AG04450 (cell line): ENCODE results near the gene FKBP1A. TPM values are rescaled to one million over a fixed set of nuclear protein-coding genes. Genes with fewer than 3 reads are reported as not detected.

Experiments used
- CTCF ChIA-PET: fragments of 300-600, 350-600 bp; formaldehyde crosslinking; extraction: SDS; loops from one replicate; lab custom pipeline; 2022; ENCODE audit warnings: antibody characterized with exemption, inconsistent platforms; lab: Charles Lee
- POLR2A ChIA-PET: fragments of 350-600 bp; formaldehyde crosslinking; extraction: SDS; loops from one replicate; lab custom pipeline; 2021; ENCODE audit warnings: antibody characterized with exemption, inconsistent platforms; lab: Yijun Ruan, JAX
- DNase-seq: peaks from one replicate; pipeline ENCODE4 v3.0.0-alpha.2; 2011; ENCODE audit warnings: low read depth, low spot score
- H3K27ac ChIP-seq: one replicate; pipeline ENCODE4 v1.5.1; 2012; ENCODE audit warnings: low read depth, low read length, control low read depth
- H3K27me3 ChIP-seq: one replicate; pipeline ENCODE4 v1.6.0; 2012; ENCODE audit warnings: low read length; ENCODE audit not compliant: control insufficient read depth, insufficient read depth
- H3K4me3 ChIP-seq: 2 replicates; pipeline ENCODE4 v1.5.1; 2011; ENCODE audit warnings: mild to moderate bottlenecking, low read depth, low read length, control low read depth
- H3K9me3 ChIP-seq: 2 replicates; pipeline ENCODE4 v1.5.1; 2012; ENCODE audit warnings: low read length; ENCODE audit not compliant: control insufficient read depth, insufficient read depth
- polyA plus RNA-seq: library from polyadenylated mRNA; depleted of rRNA; stranded (reverse); fragments of >200 nt; gene quantifications from 2 replicates; pipeline ENCODE4 v1.2.3, GENCODE V29; 2011
- TF ChIP-seq, protein P1 (sequence below): IDR thresholded peaks from 2 replicates; pipeline ENCODE4 v1.5.1; 2011; ENCODE audit warnings: low read depth, low read length, control low read depth, inconsistent platforms

The FKBP1A gene
- polyA plus RNA-seq, 1 experiment, result 579 TPM

DNA sequence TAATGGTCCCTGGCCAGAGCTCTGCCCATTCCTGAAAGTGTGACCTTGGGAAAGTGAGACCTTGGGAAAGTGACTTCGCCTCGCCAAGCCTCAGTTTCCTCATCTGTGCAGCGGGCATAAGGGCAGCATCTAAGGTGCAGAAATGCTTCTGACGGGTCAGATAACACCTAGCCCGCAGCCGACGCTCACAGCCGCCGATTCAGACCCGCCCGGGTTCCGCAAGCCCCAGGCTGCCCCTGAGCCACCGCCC, 486 bp downstream of the FKBP1A start:
- H3K27ac ChIP-seq, result no peak overlapping the region
- peaks cover 6% of the 10 kb centered on the region; the same call in 1 of the 2 replicates for H3K9me3 ChIP-seq
- POLR2A ChIA-PET, result interaction anchor here (1.1 to 1.7 kb wide), 4 partner anchors 10 to 80 kb away, joined by 4 to 9 read pairs (median 6); no protein-coding TSS in a partner anchor
- CTCF ChIA-PET, result interaction anchor here (0.8 kb wide), 1 partner anchor 79 kb away, joined by 3 read pairs; no protein-coding TSS in a partner anchor
- TF ChIP-seq, protein P1, sequence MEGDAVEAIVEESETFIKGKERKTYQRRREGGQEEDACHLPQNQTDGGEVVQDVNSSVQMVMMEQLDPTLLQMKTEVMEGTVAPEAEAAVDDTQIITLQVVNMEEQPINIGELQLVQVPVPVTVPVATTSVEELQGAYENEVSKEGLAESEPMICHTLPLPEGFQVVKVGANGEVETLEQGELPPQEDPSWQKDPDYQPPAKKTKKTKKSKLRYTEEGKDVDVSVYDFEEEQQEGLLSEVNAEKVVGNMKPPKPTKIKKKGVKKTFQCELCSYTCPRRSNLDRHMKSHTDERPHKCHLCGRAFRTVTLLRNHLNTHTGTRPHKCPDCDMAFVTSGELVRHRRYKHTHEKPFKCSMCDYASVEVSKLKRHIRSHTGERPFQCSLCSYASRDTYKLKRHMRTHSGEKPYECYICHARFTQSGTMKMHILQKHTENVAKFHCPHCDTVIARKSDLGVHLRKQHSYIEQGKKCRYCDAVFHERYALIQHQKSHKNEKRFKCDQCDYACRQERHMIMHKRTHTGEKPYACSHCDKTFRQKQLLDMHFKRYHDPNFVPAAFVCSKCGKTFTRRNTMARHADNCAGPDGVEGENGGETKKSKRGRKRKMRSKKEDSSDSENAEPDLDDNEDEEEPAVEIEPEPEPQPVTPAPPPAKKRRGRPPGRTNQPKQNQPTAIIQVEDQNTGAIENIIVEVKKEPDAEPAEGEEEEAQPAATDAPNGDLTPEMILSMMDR, result no peak
- no peaks in the 10 kb centered on the region for H3K27me3 ChIP-seq
- H3K4me3 ChIP-seq, result peak overlapping the region; percentile 88
- no peak for DNase-seq

DNA sequence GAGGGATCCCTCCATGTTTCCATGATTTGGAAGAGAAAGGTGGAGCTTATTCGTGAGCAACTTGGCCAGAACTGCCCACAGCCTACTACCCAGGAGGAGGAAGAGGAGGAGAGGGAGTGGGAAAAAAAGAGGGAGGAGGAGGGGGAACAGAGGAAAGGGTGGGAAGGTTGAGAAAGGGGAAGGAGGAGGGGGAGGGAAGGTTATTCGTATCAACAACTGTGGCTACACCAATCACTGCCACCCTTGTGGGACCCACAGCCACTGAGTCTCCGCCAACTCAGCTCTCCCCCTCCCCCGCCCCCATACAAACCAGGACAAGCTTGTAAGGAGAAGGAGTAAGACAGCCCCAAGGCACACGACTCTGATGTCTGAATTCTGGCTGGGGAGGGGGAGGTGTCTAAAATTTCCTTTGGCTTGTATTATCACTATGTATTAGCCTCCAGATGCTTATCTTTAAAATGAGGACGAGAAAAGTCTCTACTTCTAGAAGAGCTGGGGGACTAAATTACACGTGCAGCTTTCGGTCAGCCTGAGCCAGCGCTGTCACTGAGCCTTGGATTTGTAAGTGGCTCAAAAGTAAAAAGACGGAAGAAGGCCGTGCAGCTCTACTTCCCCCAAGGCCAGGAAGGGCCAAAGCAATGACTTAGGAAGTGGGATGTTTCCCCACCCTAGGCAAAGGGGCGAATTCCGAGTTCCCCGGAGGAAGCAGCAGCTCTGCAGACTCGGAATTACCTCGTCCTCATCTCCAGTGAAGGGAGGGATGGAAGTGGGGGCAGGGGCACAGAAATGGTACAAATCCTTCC, 1.0 kb downstream of the FKBP1A start:
- H3K4me3 ChIP-seq, result peak overlapping the region; percentile 88
- DNase-seq, result no peak
- no peak overlapping the region for H3K27ac ChIP-seq
- POLR2A ChIA-PET, result interaction anchor here (0.7 to 1.7 kb wide), 5 partner anchors 9 to 137 kb away, joined by 4 to 9 read pairs (median 6); no protein-coding TSS in a partner anchor
- TF ChIP-seq, protein P1, result no peak
- CTCF ChIA-PET, result interaction anchor here (0.8 to 1.4 kb wide), 2 partner anchors 79 to 112 kb away, joined by 3 read pairs; no protein-coding TSS in a partner anchor
- H3K9me3 ChIP-seq, result peaks cover 3% of the 10 kb centered on the region; the same call in 1 of the 2 replicates
- no peaks in the 10 kb centered on the region for H3K27me3 ChIP-seq

DNA sequence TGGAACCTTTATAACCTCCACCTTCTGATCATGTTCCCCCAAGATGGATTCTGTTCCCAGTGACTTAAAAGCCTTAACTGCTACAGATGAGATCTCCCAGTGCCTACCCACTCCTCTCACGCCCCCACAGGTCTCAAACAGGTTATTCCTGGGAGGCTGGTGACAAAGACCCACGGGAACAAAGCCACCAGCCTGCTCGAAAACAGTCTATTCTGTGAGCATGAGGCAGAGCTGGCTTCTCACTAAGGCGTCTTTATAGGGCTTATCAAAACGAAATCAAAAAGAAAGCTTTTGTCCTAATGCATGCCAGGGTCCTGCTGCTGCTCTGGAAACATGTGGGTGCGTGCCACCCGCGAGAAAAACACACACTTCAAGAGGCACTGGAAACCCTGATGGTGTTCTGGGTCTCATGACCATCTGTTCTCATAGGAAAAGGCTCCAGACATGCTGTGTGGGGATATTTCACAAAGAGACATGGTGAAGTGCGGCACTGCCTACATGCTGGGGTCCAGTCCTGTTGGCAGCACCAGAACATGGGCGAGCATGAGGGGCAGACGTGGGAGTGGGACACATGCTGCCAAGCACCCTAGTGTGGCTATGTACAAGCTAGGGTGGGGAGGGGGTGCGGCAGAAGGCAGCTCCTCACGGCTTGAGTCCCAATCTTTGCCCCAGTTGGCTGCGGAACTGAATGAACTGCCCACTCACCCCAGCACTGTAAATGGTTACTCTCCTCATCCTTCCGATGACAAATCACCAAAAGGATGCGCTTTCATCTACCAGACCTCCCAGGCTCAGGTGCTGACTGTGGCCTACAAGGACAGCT, 2.1 kb downstream of the FKBP1A start:
- Histone ChIP-seq H3K27ac (no peak overlapping the region), H3K9me3 (no peaks in the 10 kb centered on the region), H3K4me3 (peak overlapping the region; percentile 88), H3K27me3 (no peaks in the 10 kb centered on the region)
- TF ChIP-seq, protein P1, result no peak
- DNase-seq, result no peak
- POLR2A ChIA-PET, result interaction anchor here (0.7 to 1.7 kb wide), 3 partner anchors 22 to 136 kb away, joined by 4 to 9 read pairs (median 7); no protein-coding TSS in a partner anchor
- CTCF ChIA-PET, result interaction anchor here (1.4 kb wide), 1 partner anchor 113 kb away, joined by 3 read pairs; no protein-coding TSS in a partner anchor

DNA sequence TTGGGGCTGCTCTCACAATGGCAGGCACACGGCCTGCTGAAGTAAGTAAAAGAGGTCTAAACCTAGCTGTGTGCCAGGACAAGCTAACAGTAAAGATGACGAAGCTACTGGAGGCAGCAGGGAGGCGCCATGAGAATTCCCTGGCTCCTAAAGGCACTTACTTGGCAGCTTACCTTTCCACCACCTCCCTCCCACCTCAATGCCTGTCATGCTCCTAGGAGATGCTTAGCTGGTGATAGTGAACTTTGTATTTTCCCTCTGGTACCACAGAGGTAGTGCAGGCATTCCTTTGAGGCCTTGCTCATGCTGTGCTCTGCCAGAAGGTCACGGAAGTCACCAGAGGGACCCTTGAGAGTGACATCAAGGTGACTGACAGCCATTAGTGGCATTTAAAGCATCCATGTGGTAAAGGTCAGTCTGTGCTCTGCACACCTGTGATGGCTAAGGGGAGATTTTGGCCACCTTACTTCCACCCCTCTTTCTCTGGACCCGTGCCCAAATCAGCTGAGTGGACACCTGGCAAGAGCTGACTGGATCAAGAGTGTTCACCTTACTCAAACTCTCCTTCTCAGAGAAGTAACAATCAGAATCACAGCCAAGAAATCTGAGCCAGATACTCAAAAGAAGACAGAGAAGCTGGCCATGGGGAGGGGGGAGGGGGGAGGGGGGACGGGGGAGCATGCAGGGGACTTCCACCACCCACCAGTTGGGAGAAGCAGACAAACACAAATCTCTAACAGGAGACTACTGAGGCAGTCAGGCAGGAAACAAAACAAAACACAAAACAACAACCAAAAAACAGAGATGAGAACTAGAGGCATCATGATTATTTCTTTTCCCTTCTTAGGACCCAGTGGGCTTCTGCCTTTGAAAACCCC, 2.9 kb downstream of the FKBP1A start:
- POLR2A ChIA-PET, result no interaction called here
- no peak overlapping the region for H3K27ac ChIP-seq
- CTCF ChIA-PET, result interaction anchor here (1.4 kb wide), 1 partner anchor 114 kb away, joined by 3 read pairs; no protein-coding TSS in a partner anchor
- 0 out of 2 replicates have a peak overlapping the region, but pooled peaks have one; percentile 10 for H3K4me3 ChIP-seq
- no peaks in the 10 kb centered on the region for H3K27me3 ChIP-seq
- H3K9me3 ChIP-seq, result no peaks in the 10 kb centered on the region
- no peak for DNase-seq
- TF ChIP-seq, protein P1, result no peak
